GM18907 (cell line): Measurements from ENCODE around the gene SZT2.

Source experiments
- ATAC-seq: cut with Tn5 transposase; IDR thresholded peaks from one replicate; pipeline ENCODE4 v1.9.1; 2021; ENCODE audit warnings: mild to moderate bottlenecking, moderate library complexity; ENCODE audit not compliant: unreplicated experiment

Gene SZT2

DNA sequence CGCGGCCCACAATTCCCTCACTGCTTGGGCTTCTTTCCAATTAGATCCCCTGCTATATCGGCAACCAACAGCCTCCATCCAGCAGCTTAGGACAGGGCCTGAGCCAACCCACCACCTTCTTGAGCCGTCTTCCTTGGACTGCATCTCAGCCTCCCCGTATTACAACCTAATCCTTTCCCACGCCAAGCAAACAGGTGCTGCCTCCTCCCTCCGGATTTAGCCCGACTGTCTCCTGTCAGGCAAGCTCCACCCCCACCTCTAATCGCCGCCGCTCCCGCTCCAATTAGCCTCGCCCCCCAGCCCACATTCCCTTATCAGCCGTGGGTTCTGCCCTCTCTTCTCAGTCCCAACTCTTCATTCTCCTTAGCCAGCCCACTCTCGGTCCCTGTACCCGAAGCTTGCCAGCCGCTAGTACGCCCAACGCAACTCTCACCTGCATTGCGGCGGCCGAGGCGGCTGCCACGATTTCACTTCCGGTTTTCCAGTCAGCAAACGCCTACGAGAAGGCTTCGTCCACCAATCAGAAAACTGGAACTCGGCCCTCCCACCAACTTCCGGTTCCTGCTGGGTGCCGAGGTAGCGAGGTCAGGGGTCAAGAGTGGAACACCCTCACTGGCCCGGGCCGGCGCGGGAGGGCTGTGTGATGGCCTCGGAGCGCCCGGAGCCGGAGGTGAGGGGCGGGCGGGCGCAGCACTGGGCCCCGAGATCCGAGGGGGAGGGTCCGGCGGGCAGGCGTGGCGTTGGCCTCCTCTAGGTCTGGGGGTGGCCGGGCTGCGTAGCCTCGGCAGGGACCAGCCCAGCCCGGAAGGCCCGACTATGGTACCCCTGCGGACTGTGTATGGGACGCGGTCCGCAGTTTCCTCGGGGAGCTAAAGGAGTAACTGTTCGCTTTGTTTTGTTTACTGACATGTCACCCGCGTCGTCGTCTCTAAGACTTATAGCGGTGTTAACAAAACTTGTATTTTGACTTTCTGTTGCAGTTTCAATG lies at the start of gene SZT2, which contains the start of gene MED8:
TSS of gene SZT2 (plus strand) at position 574 of the 988 bp plus-strand sequence. CDS start at position 644, 70 bp downstream.
TSS of gene MED8 (minus strand) at position 475 of the 988 bp plus-strand sequence. CDS start at position 439, 36 bp downstream.
- peak; percentile 88 for ATAC-seq

DNA sequence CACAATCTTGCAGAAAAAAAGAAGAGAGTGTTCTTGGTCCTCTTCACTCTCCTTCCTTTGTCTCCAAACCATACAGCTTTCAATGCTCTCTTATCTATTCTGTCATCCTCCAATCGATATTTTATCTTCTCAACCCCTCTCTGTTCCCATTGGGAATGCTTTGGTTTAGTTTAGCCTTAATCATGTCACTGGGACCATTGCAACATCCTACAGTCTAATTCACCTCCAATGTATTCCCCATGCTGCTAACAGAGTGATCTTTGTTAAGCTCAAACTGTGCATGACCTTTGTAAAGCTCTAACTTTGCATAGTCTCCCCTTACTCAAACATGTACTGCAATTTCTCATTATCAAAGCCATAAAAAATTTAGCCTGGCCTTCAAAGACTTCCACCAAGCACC lies 49.1 kb upstream of the SZT2 start:
- ATAC-seq: no peak

DNA sequence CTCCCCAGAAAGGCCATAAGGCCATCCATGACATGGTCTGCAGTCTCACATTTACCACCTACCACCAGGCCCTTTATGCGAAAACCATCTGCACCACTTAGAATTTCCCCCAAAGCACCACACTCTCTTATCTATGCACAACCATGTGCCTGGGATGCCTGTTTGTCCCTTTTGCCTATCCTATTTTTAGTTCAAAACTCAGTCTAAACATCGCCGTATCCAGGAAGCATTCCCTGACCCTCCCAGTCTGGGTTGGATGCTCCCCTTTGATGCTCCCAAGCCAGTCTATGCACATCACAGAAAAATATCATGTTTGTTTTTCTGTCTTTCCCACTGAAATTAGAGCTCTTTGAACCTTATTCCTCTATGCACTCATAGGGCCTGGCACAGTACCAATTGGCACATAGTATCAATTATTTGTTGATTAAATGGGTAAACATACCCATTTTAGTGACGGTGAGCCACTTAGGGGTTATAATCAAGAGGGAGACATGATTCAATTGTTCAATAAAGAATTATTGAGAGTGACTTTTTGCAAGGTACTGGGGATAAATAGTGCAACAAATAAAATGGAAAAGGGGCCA lies 45.3 kb upstream of the SZT2 start:
- no peak for ATAC-seq

DNA sequence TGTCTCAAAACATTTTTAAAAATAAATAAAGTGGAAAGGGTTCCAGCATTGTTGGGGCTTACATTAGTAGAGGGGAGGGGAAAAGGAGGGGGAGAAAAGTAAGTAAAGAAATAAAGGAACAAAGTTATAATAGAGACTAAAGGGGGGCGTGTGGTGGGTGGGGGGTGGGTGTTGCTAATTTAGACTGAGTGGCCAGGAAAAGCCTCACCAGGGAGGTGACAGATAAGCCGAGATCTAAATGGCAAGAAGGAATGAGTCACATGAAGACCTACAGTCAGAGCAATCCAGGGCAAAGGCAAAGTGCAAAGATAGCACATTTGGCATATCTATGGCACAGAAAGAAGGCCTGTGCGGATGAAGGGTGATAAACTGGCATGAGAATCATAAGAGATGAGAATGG lies 44.6 kb upstream of the SZT2 start:
- no peak for ATAC-seq

DNA sequence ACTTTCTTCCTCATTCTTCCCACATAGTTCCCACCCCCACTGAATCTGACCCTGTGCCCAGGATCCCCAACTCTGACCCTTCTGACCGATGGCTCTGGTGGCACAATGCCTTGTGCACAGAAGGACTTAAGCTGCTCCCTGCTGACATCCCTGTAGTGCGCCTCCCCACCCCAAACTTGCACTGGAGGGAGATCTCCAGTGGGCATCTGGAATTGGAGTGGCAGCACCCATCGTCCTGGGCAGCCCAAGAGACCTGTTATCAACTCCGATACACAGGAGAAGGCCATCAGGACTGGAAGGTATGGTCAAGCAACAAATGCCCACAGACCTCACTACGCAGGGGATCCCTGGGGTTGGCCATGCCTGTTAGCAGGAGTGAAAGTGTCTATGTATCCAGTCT lies 43.1 kb upstream of the SZT2 start:
- ATAC-seq: no peak

DNA sequence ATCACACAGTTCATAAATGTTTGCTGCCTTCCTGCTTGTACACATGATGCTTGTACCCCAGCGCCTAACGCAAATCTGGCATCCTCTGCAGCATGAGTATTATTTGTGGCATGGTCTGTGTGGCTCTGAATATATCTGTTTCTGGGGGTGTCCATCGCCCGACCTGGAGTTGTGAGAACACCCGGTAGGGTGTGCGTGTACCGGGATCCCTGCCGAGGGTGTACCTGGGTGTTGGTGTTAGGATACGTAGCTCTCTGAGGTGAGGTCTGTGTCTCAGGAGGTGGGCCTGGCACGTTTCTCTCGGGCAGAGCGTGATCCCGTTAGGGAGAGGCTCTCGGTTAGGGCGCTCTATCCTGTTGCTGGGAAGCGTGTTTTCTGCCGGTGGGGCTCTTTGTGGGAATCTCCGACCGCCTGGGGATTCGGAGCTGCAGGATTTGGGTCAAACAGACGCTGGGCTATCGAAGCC lies 41.3 kb upstream of the SZT2 start:
- no peak for ATAC-seq

DNA sequence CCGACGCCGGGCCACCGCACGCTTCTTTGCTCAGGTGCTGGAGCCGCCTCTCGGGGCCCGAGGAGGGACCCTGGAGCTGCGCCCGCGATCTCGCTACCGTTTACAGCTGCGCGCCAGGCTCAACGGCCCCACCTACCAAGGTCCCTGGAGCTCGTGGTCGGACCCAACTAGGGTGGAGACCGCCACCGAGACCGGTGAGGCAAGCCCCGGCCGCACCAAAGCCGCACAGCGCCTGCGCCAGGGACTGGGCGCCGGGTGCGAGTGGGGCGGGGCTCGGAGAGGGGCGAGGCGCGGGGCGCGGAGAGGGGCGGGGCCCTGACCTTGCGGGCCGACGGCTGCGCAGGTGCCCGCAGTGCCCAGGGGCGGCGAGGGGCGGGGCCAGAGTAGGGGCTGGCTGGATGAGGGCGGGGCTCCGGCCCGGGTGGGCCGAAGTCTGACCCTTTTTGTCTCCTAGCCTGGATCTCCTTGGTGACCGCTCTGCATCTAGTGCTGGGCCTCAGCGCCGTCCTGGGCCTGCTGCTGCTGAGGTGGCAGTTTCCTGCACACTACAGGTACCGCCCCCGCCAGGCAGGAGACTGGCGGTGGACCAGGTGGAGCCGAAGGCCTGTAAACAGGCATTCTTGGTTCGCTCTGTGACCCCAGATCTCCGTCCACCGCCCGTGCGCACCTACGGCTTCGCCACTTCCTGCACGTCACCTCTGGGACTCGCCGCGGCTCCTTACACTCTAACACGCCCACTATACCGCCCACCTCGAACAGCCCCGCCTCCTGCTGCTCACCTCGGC lies 40.7 kb upstream of the SZT2 start:
- ATAC-seq: no peak

DNA sequence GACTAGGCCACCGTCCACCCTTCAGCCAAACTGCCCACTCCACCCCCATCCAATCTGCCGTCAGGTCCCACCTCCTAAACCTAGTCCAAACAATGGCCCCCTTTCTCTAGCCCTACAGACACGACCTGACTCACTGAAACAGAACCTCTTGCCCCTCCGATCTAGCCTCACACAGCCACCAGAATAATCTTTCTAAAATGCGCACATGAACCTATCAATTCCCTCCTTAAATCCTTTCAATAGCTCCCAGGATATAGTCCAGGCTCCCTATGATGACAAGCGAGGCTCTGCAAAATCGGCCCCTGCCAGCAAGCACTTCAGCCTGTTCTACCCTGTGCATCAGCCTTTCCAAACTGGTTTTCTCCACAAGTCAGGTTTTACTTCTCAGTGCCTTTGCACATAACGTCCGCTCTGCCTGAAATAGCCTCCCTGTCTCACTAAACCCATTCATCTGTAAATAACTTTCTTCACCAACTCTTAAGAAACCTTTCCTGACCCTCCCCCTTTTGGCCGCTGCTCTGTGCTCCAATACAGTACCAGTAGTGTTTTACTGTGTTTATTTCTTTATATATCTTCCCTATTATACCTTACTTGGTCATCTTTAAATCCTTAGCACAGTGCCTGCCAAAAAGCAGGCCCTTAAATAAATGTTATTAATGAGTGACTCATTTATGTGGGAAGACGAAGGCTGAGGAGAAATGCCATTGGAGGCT lies 39.9 kb upstream of the SZT2 start:
- no peak for ATAC-seq

DNA sequence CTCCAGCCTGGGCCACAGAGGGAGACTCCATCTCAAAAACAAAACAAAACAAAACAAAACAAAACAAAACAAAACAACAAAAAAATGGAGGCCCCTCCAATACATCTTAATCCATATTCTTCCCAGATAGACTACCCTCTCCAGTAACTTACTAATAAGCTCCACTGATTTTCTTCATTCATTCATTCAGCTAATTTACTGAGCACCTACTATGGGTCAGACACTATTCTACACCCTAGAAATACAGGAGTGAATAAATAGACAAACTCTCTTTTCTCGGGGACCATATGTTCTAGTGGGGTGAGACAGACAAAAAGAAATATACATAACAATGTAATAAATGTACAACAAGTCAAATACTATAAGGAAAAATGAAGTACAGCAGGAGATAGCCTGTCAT lies 38.7 kb upstream of the SZT2 start:
- ATAC-seq: no peak

DNA sequence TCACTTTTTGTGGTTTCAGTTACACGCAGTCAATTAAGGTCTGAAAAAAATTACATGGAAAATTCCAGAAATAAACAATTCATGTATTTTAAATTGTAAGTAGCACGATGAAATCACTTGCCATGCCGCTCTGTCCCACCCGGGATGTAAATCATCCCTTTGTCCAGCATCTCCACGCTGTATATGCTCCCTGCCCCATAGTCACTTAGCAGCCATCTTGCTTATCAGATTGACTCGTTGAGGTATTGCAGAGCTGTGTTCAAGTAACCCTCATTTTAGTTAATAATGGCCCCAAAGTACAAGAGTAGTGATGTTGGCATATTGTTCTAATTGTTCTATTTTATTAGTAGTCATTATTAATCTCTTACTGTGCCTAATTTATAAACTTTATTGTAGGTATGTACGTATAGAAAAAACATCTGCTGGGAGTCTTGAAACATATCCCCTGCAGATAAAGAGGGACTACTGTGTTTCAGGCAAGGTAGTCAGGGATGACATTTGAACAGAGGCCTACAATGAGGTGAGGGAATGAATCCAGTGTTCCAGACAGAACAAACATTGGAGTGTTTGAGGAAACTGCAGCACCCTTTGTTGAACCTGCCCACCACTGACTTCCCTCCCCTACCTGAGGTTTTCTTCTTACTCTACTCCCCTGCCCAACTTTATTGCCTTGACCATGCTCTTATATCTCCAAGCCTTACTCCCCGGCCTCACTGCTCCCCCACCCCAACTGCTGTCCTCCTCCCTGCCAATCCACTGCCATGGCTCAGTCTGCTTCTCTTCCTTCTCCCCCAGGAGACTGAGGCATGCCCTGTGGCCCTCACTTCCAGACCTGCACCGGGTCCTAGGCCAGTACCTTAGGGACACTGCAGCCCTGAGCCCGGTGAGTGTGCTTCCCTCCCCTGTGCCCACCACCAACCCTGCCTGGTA lies 38.0 kb upstream of the SZT2 start:
- ATAC-seq: no peak

DNA sequence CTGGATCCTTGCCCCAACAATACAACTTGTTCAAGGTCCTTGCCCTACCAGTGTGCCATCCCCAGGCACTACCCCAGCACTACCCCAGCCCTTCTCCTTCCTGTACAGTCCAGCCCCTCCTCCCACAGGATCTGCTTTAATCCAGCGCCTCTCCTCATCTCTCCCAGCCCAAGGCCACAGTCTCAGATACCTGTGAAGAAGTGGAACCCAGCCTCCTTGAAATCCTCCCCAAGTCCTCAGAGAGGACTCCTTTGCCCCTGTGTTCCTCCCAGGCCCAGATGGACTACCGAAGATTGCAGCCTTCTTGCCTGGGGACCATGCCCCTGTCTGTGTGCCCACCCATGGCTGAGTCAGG lies 37.4 kb upstream of the SZT2 start:
- ATAC-seq: no peak

DNA sequence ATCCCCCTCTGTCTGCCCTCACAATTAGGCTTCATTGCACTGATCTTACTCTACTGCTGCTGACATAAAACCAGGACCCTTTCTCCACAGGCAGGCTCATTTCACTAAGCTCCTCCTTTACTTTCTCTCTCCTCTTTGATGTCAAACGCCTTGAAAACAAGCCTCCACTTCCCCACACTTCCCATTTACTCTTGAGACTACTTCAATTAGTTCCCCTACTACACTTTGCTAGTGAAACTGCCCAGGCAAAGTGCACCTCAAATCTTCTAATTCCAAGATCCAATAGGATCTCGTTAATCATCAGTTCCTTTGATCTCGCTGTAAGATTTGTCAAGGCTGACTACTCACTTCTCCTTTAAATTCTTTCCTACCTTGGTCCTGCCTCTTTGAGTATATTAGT lies 36.8 kb upstream of the SZT2 start:
- no peak for ATAC-seq

DNA sequence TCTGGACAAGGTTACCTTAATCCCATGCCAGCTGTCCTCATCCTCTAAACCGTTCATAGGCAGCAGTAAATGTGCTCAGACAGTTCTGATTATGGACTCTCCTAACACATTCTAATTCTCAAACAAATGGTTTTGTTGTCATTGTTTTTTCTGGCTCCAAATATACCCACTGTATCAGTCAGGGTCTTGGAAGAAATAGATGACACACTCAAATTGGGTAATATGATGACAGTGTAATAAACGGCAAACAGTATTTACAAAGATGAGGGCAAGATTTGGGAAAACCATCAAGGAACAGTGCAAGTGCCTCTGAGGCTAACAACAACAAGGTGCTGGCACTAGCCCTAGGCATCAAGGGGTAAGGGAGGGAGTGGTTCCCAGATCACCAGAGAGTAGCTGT lies 35.2 kb upstream of the SZT2 start:
- ATAC-seq: no peak

DNA sequence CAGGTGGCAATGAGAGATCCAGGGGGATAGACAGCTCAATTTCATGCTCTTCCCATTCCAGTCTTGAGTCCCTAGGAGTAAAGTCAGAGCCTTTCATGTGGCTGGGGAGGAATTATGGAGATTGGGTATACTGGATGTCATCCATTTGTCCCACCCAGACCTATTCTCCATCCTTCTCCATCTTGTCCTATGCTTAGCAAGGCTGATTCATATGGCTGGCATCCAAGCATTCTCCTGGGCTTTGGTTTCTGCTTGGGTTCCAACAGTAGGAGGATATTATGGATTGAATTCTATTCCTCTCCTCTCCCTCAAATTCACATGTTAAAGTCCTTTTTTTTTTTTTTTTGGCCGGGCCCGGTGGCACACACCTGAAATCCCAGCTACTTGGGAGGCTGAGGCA lies 34.8 kb upstream of the SZT2 start:
- no peak for ATAC-seq

DNA sequence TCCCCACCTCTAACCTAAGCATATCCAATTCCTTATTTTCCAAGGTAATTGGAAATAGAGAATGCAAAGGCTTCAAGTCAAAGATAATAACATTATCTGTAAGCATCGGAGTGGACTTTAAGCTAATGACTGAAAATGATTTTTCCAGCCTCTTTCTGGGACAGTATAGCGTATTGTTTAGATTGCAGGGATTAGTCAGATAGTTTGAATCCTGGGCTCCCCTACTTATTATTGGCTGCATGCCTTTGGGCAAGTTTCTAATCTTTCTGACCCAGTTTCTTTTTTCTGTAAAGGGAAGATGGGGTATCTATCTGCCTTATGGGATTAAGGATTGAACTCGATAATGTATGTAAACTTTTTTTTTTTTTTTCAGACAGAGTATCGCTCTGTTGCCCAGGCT lies 32.4 kb upstream of the SZT2 start:
- no peak for ATAC-seq

DNA sequence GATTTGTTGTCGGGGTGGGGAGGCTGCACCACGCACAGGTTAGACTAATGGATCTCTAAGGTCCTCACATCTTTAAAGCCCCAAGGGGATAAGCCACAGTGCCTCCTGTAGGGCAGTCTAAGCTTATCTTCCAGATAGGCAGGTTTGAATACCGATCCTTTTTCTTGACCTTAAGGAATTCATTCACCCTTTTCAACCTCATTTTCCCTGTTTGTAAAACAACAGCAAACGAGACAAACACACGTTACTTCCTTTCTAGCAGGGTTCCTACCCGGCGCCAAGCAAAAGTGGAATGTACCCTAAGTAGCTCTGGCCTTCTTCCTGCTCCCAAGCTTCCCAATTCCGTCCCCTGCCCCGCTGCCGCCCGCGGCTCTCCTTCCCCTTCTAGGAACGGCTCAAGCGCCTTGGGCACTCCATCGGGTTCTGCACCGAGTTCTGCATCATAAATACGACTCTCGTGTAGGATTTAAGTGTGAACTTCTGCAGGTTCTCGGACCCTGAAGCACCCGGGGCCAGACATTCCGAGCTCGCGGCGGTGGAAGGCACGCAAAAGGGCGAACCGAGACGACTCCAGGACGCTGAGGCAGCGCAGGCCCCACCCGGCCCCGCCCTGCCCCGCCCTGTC lies 31.5 kb upstream of the SZT2 start:
- peak; percentile 3 for ATAC-seq

DNA sequence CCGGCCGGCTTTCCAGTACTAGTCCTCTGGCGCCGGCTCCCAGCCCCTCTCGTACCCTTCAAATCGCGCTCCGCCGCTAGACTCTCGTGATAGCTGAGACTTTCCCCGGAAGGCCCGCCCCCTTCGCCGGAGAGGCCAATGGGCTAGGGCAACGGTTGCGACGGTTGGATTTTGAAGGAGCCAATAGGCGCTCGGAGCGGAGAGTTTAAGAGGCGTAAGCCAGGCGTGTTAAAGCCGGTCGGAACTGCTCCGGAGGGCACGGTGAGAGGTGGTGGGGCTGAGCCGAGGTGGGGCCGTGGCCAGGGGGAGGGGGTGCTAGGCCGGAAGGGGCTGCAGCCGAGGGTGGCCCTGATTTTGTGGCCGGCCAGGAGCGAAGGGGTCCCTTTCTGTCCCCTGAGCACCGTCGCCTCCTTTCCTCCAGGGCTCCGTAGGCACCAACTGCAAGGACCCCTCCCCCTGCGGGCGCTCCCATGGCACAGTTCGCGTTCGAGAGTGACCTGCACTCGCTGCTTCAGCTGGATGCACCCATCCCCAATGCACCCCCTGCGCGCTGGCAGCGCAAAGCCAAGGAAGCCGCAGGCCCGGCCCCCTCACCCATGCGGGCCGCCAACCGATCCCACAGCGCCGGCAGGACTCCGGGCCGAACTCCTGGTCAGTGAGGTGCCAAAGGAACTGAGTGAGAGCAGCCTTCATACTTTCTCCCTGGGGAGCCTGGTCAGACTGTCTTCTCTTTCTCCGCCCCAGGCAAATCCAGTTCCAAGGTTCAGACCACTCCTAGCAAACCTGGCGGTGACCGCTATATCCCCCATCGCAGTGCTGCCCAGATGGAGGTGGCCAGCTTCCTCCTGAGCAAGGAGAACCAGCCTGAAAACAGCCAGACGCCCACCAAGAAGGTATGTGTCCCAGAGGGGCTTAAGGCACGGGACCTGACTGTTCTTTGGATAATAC lies 30.7 kb upstream of the SZT2 start, which contains the start of gene CDC20:
TSS of gene CDC20 (plus strand) at position 236 of the 948 bp plus-strand sequence. CDS start at position 471, 235 bp downstream.
- ATAC-seq: peak; percentile 92

DNA sequence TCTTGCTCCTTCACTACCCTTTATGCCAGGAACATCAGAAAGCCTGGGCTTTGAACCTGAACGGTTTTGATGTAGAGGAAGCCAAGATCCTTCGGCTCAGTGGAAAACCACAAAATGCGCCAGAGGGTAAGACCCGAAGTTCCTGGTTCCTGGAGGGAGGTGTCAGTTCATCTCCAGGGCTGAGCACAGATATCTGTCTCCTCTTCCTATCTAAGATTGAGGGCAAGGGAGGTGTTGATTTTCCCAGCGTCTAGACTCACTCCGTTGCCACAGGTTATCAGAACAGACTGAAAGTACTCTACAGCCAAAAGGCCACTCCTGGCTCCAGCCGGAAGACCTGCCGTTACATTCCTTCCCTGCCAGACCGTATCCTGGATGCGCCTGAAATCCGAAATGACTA lies 30.0 kb upstream of the SZT2 start:
- ATAC-seq: no peak
